Stimulated activated CD4-positive, alpha-beta T cell treated with anti-CD3 and anti-CD28 coated beads, Interleukin-12 subunit alpha, Interleukin-12 subunit beta, amount 100 ng/mL, for 48 hours (primary cell): ENCODE measurements around the gene SLCO3A1.
"Not testable (repeated sequence)": the region's sequence is repeated elsewhere in the genome, so short reads cannot be mapped to it uniquely, and the experiment has no call there.

Experiments used
- DNase-seq, 3 donors: peaks; one replicate each; pipeline ENCODE4 v3.0.0-alpha.2; 2020; ENCODE audit warnings: low read depth in 2 of 3, low spot score in 1 of 3

SLCO3A1 gene

GRCh38 chr15:92061511-92062195 is 208.1 kb downstream of the SLCO3A1 start:
- no peak for DNase-seq

GRCh38 chr15:92062505-92062904 is 209.0 kb downstream of the SLCO3A1 start:
- DNase-seq: no peak

GRCh38 chr15:92068121-92068520 is 214.6 kb downstream of the SLCO3A1 start:
- DNase-seq: no peak

- peak; percentile 27 to 51 (median 44) for DNase-seq
These were observed 216.1 kb downstream of the SLCO3A1 start for GRCh38 chr15:92069308-92070250.

GRCh38 chr15:92070251-92070650 is 216.7 kb downstream of the SLCO3A1 start:
- not testable (repeated sequence) for DNase-seq

GRCh38 chr15:92071045-92071634 is 217.6 kb downstream of the SLCO3A1 start:
- no peak for DNase-seq

- no peak for DNase-seq
These were observed 219.7 kb downstream of the SLCO3A1 start for GRCh38 chr15:92073044-92073785.

GRCh38 chr15:92074101-92074500 is 220.6 kb downstream of the SLCO3A1 start:
- no peak for DNase-seq

GRCh38 chr15:92074646-92075045 is 221.1 kb downstream of the SLCO3A1 start:
- DNase-seq: no peak

GRCh38 chr15:92075764-92076163 is 222.3 kb downstream of the SLCO3A1 start:
- no peak for DNase-seq

GRCh38 chr15:92076541-92076940 is 223.0 kb downstream of the SLCO3A1 start:
- no peak for DNase-seq

GRCh38 chr15:92077353-92078085 is 224.0 kb downstream of the SLCO3A1 start:
- peak; percentile 55 to 60 (median 57) for DNase-seq

GRCh38 chr15:92078270-92078669 is 224.8 kb downstream of the SLCO3A1 start:
- no peak for DNase-seq

- DNase-seq: peak in 2 of 3 donors; percentile 24 to 30
These were observed 225.5 kb downstream of the SLCO3A1 start for GRCh38 chr15:92079047-92079446.

GRCh38 chr15:92079647-92080255 is 226.2 kb downstream of the SLCO3A1 start:
- DNase-seq: no peak

- peak; percentile 28 to 57 (median 47) for DNase-seq
These were observed 228.7 kb downstream of the SLCO3A1 start for GRCh38 chr15:92082006-92082843.

- DNase-seq: no peak
These were observed 229.7 kb downstream of the SLCO3A1 start for GRCh38 chr15:92083190-92083589.

- DNase-seq: no peak
These were observed 233.7 kb downstream of the SLCO3A1 start for GRCh38 chr15:92087211-92087610.

GRCh38 chr15:92091155-92091734 is 237.7 kb downstream of the SLCO3A1 start:
- DNase-seq: no peak
